ENCODE measurements around the gene INSYN2B.

The INSYN2B gene

GRCh38 chr5:169980418-169981053 is at the start of gene INSYN2B:
INSYN2B (minus strand) TSS chr5:169980495; CDS start chr5:169883898, 96,597 bp downstream.
- DNase-seq, result peak; percentile 72

- no peak for DNase-seq
Measured at GRCh38 chr5:170028124-170028523, 47.8 kb upstream of the INSYN2B start.

- no peak for DNase-seq
Measured at GRCh38 chr5:170025853-170026252, 45.6 kb upstream of the INSYN2B start.

GRCh38 chr5:170021506-170021905 is 41.2 kb upstream of the INSYN2B start:
- no peak for DNase-seq

GRCh38 chr5:170020423-170020822 is 40.1 kb upstream of the INSYN2B start:
- no peak for DNase-seq

- no peak for DNase-seq
Measured at GRCh38 chr5:170012622-170013021, 32.3 kb upstream of the INSYN2B start.

- DNase-seq, result no peak
Measured at GRCh38 chr5:170011751-170012150, 31.5 kb upstream of the INSYN2B start.

- no peak for DNase-seq
Measured at GRCh38 chr5:170010595-170010994, 30.3 kb upstream of the INSYN2B start.

- no peak for DNase-seq
Measured at GRCh38 chr5:170008376-170008775, 28.1 kb upstream of the INSYN2B start.

- DNase-seq, result no peak
Measured at GRCh38 chr5:170006021-170006420, 25.7 kb upstream of the INSYN2B start.

GRCh38 chr5:170000155-170000554 is 19.9 kb upstream of the INSYN2B start:
- DNase-seq, result no peak

- no peak for DNase-seq
Measured at GRCh38 chr5:169999621-170000020, 19.3 kb upstream of the INSYN2B start.

- no peak for DNase-seq
Measured at GRCh38 chr5:169997798-169998197, 17.5 kb upstream of the INSYN2B start.

- no peak for DNase-seq
Measured at GRCh38 chr5:169993485-169993790, 13.1 kb upstream of the INSYN2B start.

- no peak for DNase-seq
Measured at GRCh38 chr5:169992789-169993484, 12.6 kb upstream of the INSYN2B start.

- DNase-seq, result no peak
Measured at GRCh38 chr5:169991115-169991869, 11.0 kb upstream of the INSYN2B start.

- DNase-seq, result no peak
Measured at GRCh38 chr5:169989365-169989764, 9.1 kb upstream of the INSYN2B start.

GRCh38 chr5:169988947-169989346 is 8.7 kb upstream of the INSYN2B start:
- no peak for DNase-seq

- DNase-seq, result no peak
Measured at GRCh38 chr5:169988206-169988605, 7.9 kb upstream of the INSYN2B start.

GRCh38 chr5:169979871-169980270 is 424 bp downstream of the INSYN2B start:
- DNase-seq, result no peak

- DNase-seq, result no peak
Measured at GRCh38 chr5:169978714-169979113, 1.6 kb downstream of the INSYN2B start.

- DNase-seq, result no peak
Measured at GRCh38 chr5:169974121-169974770, 6.0 kb downstream of the INSYN2B start.

GRCh38 chr5:169973056-169973455 is 7.2 kb downstream of the INSYN2B start:
- DNase-seq, result no peak

GRCh38 chr5:169971780-169972179 is 8.5 kb downstream of the INSYN2B start:
- DNase-seq, result no peak
